SU-DHL-6 (cell line): ENCODE measurements around the gene CBFA2T2.

ENCODE experiments used
- H2AFZ ChIP-seq: fragments of 200-600 bp; sonication (generic); 2 replicates; pipeline ENCODE4 v1.6.1; 2014; ENCODE audit warnings: low read depth, mild to moderate bottlenecking, moderate library complexity, mixed read lengths, antibody characterized with exemption, low read length; ENCODE audit not compliant: severe bottlenecking
- H3F3A ChIP-seq: fragments of 200-600 bp; shearing (Covaris generic); 2 replicates; pipeline ENCODE4 v1.6.0; 2016; ENCODE audit warnings: antibody characterized with exemption, mild to moderate bottlenecking; ENCODE audit not compliant: insufficient read depth
- H3K27ac ChIP-seq: fragments of 200-600 bp; sonication (generic); 2 replicates; pipeline ENCODE4 v1.5.1; 2016; ENCODE audit warnings: low read depth, mild to moderate bottlenecking, low read length, moderate library complexity, mixed read lengths
- H3K27me3 ChIP-seq: fragments of 200-600 bp; sonication (generic), shearing (Covaris generic); 2 replicates; pipeline ENCODE4 v1.6.0; 2014; ENCODE audit warnings: mild to moderate bottlenecking, low read length
- H3K36me3 ChIP-seq: fragments of 200-600 bp; sonication (generic); 2 replicates; pipeline ENCODE4 v1.6.1; 2014; ENCODE audit warnings: mild to moderate bottlenecking, low read length, mixed read lengths
- H3K4me2 ChIP-seq: fragments of 300-600, 200-600 bp; shearing (Covaris generic), sonication (generic); 2 replicates; pipeline ENCODE4 v1.6.0; 2014; ENCODE audit warnings: low read length, low read depth, mild to moderate bottlenecking; ENCODE audit not compliant: poor library complexity, severe bottlenecking
- H3K4me3 ChIP-seq: fragments of 200-600 bp; sonication (generic); 2 replicates; pipeline ENCODE4 v1.5.1; 2014; ENCODE audit warnings: antibody characterized with exemption, low read length, mild to moderate bottlenecking, mixed read lengths; ENCODE audit not compliant: insufficient read depth, poor library complexity, severe bottlenecking
- H3K79me2 ChIP-seq: fragments of 200-600 bp; sonication (generic); 2 replicates; pipeline ENCODE4 v1.6.1; 2014; ENCODE audit warnings: mild to moderate bottlenecking, low read length, moderate library complexity; ENCODE audit not compliant: insufficient read depth
- H3K9ac ChIP-seq: fragments of 200-600 bp; sonication (generic); 2 replicates; pipeline ENCODE4 v1.7.0; 2014; ENCODE audit warnings: mild to moderate bottlenecking, low read length
- H3K9me2 ChIP-seq: fragments of 200-600 bp; sonication (generic); replicated peaks from 2 replicates; pipeline ENCODE4 v1.6.1; 2014; ENCODE audit warnings: low read length; ENCODE audit not compliant: insufficient read depth
- H3K9me3 ChIP-seq: fragments of 200-600 bp; sonication (generic); 2 replicates; pipeline ENCODE4 v1.6.1; 2014; ENCODE audit warnings: low read length, mixed read lengths; ENCODE audit not compliant: insufficient read depth
- H4K20me1 ChIP-seq: fragments of 200-600 bp; sonication (generic); 2 replicates; pipeline ENCODE4 v1.6.1; 2014; ENCODE audit warnings: low read depth, mild to moderate bottlenecking, antibody characterized with exemption, low read length, moderate library complexity, mixed read lengths
- EZH2phosphoT487 ChIP-seq: fragments of 200-600 bp; sonication (generic), shearing (Covaris generic); conservative IDR thresholded peaks from 2 replicates; pipeline ENCODE4 v1.6.1; 2018; ENCODE audit warnings: mild to moderate bottlenecking, antibody characterized with exemption, low read length, moderate library complexity, mixed read lengths
- TF ChIP-seq, protein P1 (sequence below): fragments of 200-600 bp; sonication (generic); IDR thresholded peaks from one replicate; pipeline ENCODE4 v1.5.1; 2017; ENCODE audit warnings: antibody characterized with exemption, mild to moderate bottlenecking, low read length, moderate library complexity; ENCODE audit not compliant: insufficient read depth, poor library complexity, severe bottlenecking

Gene CBFA2T2

DNA sequence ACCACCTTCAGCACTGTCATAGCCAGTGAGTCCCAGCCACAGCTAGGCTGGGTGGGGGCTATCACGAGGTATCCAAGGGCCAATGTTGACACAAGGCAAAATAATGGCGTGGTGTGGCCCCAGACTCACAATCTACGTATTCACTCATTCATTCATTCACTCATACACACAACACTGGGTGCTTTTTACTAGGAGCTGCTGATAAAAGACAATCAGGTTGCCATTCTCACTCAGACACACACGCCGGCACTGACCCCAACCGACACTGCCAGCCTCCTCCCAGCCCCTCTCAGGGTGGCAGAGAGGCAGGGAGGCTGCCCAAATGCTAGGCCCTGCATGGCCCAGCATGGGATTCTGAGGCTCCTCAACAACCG, 170.8 kb downstream of the CBFA2T2 start:
- Histone ChIP-seq H3K9me3 (no peaks in the 10 kb centered on the region), H3K4me2 (no peak overlapping the region), H3F3A (peaks cover 4% of the 10 kb centered on the region; the same call in 1 of the 2 replicates)

DNA sequence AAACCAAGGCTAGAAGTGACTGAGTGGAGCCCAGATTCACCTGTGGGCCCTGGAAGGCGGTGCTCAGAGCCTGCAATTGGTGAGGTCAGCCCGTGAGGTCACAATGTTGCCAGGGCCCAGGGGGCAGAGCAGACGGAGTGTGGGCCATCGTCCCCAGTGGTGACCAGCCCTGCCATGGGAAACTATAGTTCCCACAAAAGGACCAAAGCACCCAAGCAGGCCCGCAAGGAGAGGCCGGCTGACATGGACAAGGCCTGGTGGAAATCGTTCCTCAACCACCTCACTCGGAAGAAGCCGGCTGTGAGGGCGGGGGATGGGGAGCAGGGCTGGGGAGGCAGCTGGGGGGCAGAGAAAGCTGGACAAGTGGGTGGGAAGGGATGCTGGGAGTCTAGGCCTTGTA, 172.3 kb downstream of the CBFA2T2 start, which contains the start of gene C20orf144:
C20orf144 (plus strand) TSS at position 156 of the 400 bp plus-strand sequence; CDS start at position 175, 19 bp downstream.
- H2AFZ ChIP-seq = peak within 1 kb of the TSS; percentile 81
- peak within 1 kb of the TSS; percentile 90 for H3K4me2 ChIP-seq
- no peaks in the 10 kb centered on the region for H3K36me3 ChIP-seq
- no peaks in the 10 kb centered on the region for H3K9me2 ChIP-seq
- H3K27ac ChIP-seq = peak within 1 kb of the TSS; percentile 75
- no peaks in the 10 kb centered on the region for H4K20me1 ChIP-seq
- H3K79me2 ChIP-seq = peaks cover 8% of the 10 kb centered on the region; the same call in 1 of the 2 replicates
- H3K4me3 ChIP-seq = peak within 1 kb of the TSS; percentile 77
- H3K9me3 ChIP-seq = no peaks in the 10 kb centered on the region
- TF ChIP-seq, protein P1, sequence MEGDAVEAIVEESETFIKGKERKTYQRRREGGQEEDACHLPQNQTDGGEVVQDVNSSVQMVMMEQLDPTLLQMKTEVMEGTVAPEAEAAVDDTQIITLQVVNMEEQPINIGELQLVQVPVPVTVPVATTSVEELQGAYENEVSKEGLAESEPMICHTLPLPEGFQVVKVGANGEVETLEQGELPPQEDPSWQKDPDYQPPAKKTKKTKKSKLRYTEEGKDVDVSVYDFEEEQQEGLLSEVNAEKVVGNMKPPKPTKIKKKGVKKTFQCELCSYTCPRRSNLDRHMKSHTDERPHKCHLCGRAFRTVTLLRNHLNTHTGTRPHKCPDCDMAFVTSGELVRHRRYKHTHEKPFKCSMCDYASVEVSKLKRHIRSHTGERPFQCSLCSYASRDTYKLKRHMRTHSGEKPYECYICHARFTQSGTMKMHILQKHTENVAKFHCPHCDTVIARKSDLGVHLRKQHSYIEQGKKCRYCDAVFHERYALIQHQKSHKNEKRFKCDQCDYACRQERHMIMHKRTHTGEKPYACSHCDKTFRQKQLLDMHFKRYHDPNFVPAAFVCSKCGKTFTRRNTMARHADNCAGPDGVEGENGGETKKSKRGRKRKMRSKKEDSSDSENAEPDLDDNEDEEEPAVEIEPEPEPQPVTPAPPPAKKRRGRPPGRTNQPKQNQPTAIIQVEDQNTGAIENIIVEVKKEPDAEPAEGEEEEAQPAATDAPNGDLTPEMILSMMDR = no peak
- no peak for TF ChIP-seq EZH2phosphoT487
- H3F3A ChIP-seq = peaks cover 16% of the 10 kb centered on the region
- H3K27me3 ChIP-seq = no peaks in the 10 kb centered on the region
- H3K9ac ChIP-seq = peak within 1 kb of the TSS; percentile 86

More for the DNA sequence above, 170.8 kb downstream of the CBFA2T2 start:
- H3K79me2 ChIP-seq = peaks cover 8% of the 10 kb centered on the region; the same call in 1 of the 2 replicates
- TF ChIP-seq EZH2phosphoT487 = no peak
- TF ChIP-seq, protein P1 = no peak
- H3K9ac ChIP-seq = no peak overlapping the region
- H2AFZ ChIP-seq = no peak overlapping the region
- no peak overlapping the region for H3K4me3 ChIP-seq
- H3K27me3 ChIP-seq = no peaks in the 10 kb centered on the region
- H3K36me3 ChIP-seq = no peaks in the 10 kb centered on the region
- no peak overlapping the region for H3K27ac ChIP-seq
- no peaks in the 10 kb centered on the region for H3K9me2 ChIP-seq
- no peaks in the 10 kb centered on the region for H4K20me1 ChIP-seq

DNA sequence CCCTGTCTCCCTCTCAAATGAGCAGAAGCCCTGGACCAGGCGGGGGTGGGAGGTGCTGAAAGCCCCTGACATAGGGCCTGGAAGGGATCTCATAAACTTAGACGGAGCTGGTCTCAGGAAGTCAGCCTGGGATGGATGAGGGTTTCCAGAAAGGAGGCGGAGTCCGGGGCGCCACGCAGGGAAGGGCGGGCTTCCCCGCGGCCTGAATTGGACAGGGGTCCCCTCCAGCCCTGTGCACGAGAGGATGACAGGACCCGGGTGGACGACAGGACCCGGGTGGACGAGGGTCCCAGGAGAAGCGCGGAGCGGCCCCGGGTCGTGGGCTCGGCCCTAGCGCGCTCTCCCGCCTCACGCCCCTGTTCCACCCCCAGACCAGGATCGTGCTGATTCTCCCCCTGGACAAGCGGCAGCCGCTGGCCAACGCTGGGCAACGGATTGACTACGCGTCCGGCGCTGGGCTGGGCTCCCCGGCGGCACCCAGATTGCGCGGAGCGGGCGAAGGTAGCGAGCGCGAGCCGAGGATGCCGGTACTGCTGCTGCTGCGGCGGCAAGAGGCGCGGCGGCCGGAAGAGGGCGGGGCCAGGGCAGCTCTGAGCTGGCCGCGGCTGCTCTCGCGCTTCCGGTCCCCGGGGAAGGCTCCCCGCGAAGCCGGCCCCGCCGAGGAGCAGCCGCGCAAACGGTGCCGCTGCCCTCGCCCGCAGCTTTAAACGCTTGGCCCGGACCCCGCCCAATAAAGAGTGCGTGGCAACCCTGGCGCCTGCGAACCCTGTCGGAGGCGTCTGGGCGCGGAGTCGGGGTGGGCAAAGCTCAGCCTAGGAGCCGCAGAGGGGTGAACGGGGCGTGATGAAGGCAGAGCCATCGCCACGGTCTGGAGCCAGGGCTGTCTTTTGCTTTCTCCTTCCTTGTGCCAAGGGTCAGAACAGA, 173.5 kb downstream of the CBFA2T2 start:
- H2AFZ ChIP-seq = peak overlapping the region; percentile 81
- peak overlapping the region; percentile 77 for H3K4me3 ChIP-seq
- TF ChIP-seq, protein P1 = no peak
- no peak for TF ChIP-seq EZH2phosphoT487
- peaks cover 21% of the 10 kb centered on the region for H3F3A ChIP-seq
- H3K27ac ChIP-seq = peak overlapping the region; percentile 75
- H3K9me2 ChIP-seq = no peaks in the 10 kb centered on the region
- H4K20me1 ChIP-seq = no peaks in the 10 kb centered on the region
- H3K4me2 ChIP-seq = peak overlapping the region; percentile 90
- peak overlapping the region; percentile 86 for H3K9ac ChIP-seq
- no peaks in the 10 kb centered on the region for H3K27me3 ChIP-seq
- H3K79me2 ChIP-seq = peaks cover 13% of the 10 kb centered on the region; the same call in 1 of the 2 replicates
- H3K36me3 ChIP-seq = no peaks in the 10 kb centered on the region
- no peaks in the 10 kb centered on the region for H3K9me3 ChIP-seq
